Measurements from ENCODE around the gene PPP1R14B. TPM values are rescaled to one million over a fixed set of nuclear protein-coding genes. Genes with fewer than 3 reads are reported as not detected.
A peak's percentile ranks its signal among the peaks of the same experiment; 100 is the strongest.

PPP1R14B gene
- total RNA-seq, 1 experiment from 2014 or later = 1,496 TPM

DNA sequence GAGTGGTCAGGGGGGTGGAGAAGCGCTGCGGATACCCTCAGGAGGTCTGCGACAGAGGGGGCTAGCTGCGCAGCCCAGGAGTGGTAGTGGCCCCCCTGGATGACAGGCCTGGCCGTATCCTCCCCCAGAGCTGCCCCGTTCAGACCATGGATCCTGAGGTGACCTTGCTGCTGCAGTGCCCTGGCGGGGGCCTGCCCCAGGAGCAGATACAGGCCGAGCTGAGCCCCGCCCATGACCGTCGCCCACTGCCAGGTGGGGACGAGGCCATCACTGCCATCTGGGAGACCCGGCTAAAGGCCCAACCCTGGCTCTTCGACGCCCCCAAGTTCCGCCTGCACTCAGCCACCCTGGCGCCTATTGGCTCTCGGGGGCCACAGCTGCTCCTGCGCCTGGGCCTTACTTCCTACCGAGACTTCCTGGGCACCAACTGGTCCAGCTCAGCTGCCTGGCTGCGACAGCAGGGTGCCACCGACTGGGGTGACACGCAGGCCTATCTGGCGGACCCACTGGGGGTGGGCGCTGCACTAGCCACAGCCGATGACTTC lies 20.2 kb downstream of the PPP1R14B start:
- no peaks in the 10 kb centered on the region for H3K9me2 ChIP-seq (replicated peaks; ENCODE audit: low read length)
- ChIA-PET POLR2A (ENCODE audit: unreplicated experiment) (interaction anchor here (0.7 to 1.2 kb wide), 2 partner anchors 17 to 19 kb away, joined by 3 to 5 read pairs; no protein-coding TSS in a partner anchor), CTCF (interaction anchor here (0.7 to 2.0 kb wide), 3 partner anchors 22 to 423 kb away, joined by 3 to 9 read pairs (median 3); no protein-coding TSS in a partner anchor)
- peaks cover 39% of the 10 kb centered on the region for H3K4me1 ChIP-seq (ENCODE audit: insufficient read depth, low read length)
- peak overlapping the region; percentile 97 for H3K4me2 ChIP-seq (ENCODE audit: low read length)
- intact Hi-C loops (cut with micrococcal nuclease) = loop anchor here (1.0 kb wide), 1 partner anchor 22 kb away; no protein-coding TSS in a partner anchor
- BruUV-seq (replicated peaks) = TSS peak; percentile 70
- peak overlapping the region; percentile 79 for H3K9ac ChIP-seq (ENCODE audit: low read length)
- 0 out of 2 replicates have a peak, but pooled peaks cover 3% of the 10 kb centered on the region for H3K36me3 ChIP-seq (ENCODE audit: low read depth, low read length)
- ATAC-seq = peak; percentile 36
- peak; percentile 47 for DNase-seq
- H3K27ac ChIP-seq (ENCODE audit: low read length) = no peak overlapping the region
- no peaks in the 10 kb centered on the region for H3F3A ChIP-seq (ENCODE audit: low read length, unreplicated experiment)
- H3K9me3 ChIP-seq (ENCODE audit: low read length) = no peaks in the 10 kb centered on the region
- H3K4me3 ChIP-seq (ENCODE audit: low read length) = peak overlapping the region; percentile 83
- H2AFZ ChIP-seq (ENCODE audit: low read length) = peak overlapping the region; percentile 92
- no peaks in the 10 kb centered on the region for H4K20me1 ChIP-seq (ENCODE audit: low read length)
- no peaks in the 10 kb centered on the region for H3K27me3 ChIP-seq (ENCODE audit: low read length)
- TF ChIP-seq, protein P1, sequence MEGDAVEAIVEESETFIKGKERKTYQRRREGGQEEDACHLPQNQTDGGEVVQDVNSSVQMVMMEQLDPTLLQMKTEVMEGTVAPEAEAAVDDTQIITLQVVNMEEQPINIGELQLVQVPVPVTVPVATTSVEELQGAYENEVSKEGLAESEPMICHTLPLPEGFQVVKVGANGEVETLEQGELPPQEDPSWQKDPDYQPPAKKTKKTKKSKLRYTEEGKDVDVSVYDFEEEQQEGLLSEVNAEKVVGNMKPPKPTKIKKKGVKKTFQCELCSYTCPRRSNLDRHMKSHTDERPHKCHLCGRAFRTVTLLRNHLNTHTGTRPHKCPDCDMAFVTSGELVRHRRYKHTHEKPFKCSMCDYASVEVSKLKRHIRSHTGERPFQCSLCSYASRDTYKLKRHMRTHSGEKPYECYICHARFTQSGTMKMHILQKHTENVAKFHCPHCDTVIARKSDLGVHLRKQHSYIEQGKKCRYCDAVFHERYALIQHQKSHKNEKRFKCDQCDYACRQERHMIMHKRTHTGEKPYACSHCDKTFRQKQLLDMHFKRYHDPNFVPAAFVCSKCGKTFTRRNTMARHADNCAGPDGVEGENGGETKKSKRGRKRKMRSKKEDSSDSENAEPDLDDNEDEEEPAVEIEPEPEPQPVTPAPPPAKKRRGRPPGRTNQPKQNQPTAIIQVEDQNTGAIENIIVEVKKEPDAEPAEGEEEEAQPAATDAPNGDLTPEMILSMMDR (conservative IDR thresholded peaks at IDR 0.05; ENCODE audit: low read depth, low read length) = no peak
- TF ChIP-seq EZH2 (IDR thresholded peaks at IDR 0.05; ENCODE audit: low read length, unreplicated experiment) (no peak), EZH2phosphoT487 (IDR thresholded peaks at IDR 0.05; ENCODE audit: borderline replicate concordance, low read length) (no peak)
- H3K79me2 ChIP-seq (ENCODE audit: low read length) = peaks cover 25% of the 10 kb centered on the region

DNA sequence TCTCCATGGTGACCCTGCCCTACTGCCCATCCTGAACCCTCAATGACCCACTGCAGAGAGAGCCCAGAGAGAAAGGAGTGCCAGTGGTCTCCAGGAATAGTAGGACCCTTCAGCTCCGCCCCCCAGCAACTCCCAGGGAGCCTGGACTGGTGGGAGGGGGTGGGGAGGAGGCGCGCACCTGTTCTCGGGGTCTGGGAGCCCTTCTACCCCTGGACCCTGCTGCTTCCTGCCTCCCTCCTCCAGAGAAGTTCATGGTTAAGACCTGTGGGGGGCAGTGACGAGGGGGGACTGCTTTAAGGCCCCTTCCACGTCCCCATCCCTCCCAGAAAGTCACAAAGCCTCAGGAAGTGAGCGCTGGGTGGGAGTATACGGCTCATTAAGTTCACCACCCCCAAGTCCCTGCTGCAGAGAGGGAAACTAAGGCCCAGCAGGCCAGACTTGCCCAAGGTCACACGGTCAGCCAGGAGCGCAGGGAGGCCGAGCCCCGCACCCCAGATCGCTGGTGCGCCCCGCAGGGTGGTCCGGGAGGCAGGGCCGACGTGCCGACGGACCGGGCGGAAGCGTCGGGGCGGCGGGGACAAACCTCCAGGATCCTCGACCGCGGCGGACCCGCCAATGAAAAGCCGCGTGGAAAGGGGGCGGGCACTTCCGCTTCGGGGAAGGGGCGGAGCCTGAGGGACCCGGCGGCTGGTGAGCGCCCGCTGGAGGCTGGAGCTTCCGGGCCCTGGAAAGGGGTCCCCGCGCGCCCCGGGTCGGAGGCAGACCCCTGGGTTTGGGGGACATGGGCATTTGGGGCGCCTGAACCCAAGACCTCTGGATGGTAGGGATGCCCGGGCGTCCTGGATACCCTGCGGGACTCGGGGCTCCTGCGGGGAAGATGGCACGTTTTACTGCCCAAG lies 20.9 kb downstream of the PPP1R14B start, which contains the start of the genes NUDT22 and TRPT1:
TSS of gene NUDT22 (plus strand) at position 667 of the 899 bp plus-strand sequence. CDS start 379 bp downstream, outside the sequence.
TSS of gene TRPT1 (minus strand) at position 579 of the 899 bp plus-strand sequence. CDS start at position 253, 326 bp downstream.
- CTCF ChIA-PET = interaction anchor here (0.7 to 2.0 kb wide), 2 partner anchors 21 to 424 kb away, joined by 3 to 9 read pairs; no protein-coding TSS in a partner anchor
- Histone ChIP-seq H3F3A (ENCODE audit: low read length, unreplicated experiment) (no peaks in the 10 kb centered on the region), H3K4me2 (ENCODE audit: low read length) (peak within 1 kb of the TSS; percentile 97), H3K9me2 (replicated peaks; ENCODE audit: low read length) (no peaks in the 10 kb centered on the region), H2AFZ (ENCODE audit: low read length) (peak within 1 kb of the TSS; percentile 92), H3K79me2 (ENCODE audit: low read length) (peaks cover 23% of the 10 kb centered on the region), H3K4me3 (ENCODE audit: low read length) (peak within 1 kb of the TSS; percentile 83), H3K27ac (ENCODE audit: low read length) (no peak within 1 kb of the TSS), H3K27me3 (ENCODE audit: low read length) (no peaks in the 10 kb centered on the region), H4K20me1 (ENCODE audit: low read length) (no peaks in the 10 kb centered on the region), H3K9ac (ENCODE audit: low read length) (peak within 1 kb of the TSS; percentile 79), H3K36me3 (ENCODE audit: low read depth, low read length) (0 out of 2 replicates have a peak, but pooled peaks cover 3% of the 10 kb centered on the region), H3K9me3 (ENCODE audit: low read length) (no peaks in the 10 kb centered on the region), H3K4me1 (ENCODE audit: insufficient read depth, low read length) (peaks cover 35% of the 10 kb centered on the region)
- POLR2A ChIA-PET (ENCODE audit: unreplicated experiment) = interaction anchor here (1.2 kb wide), 1 partner anchor 19 kb away, joined by 5 read pairs; no protein-coding TSS in a partner anchor
- intact Hi-C loops (cut with micrococcal nuclease) = loop anchor here (1.0 kb wide), 1 partner anchor 22 kb away; no protein-coding TSS in a partner anchor
- ATAC-seq (peak; percentile 68), DNase-seq (peak; percentile 88)
- TSS peak; percentile 62 for BruUV-seq (replicated peaks)
- TF ChIP-seq, protein P1 (conservative IDR thresholded peaks at IDR 0.05; ENCODE audit: low read depth, low read length) = peak; percentile 49
- no peak for TF ChIP-seq EZH2 (IDR thresholded peaks at IDR 0.05; ENCODE audit: low read length, unreplicated experiment)
